Activated CD4-positive, alpha-beta T cell treated with anti-CD3 and anti-CD28 coated beads, Interleukin-2, amount 10 ng/mL, durations not matched to agents 7 days and 5 days (primary cell): ENCODE measurements around the gene OMP. TPM values are rescaled to one million over a fixed set of nuclear protein-coding genes. Genes with fewer than 3 reads are reported as not detected.

Experiments used
- CTCF ChIA-PET: fragments of 350-600 bp; sonication (Branson Sonifier 250); formaldehyde crosslinking; loops from one replicate; lab custom pipeline; 2021; ENCODE audit warnings: antibody characterized with exemption; lab: Charles Lee
- POLR2A ChIA-PET: fragments of 350-600 bp; sonication (Branson Sonifier 250); formaldehyde crosslinking; loops from one replicate; lab custom pipeline; 2021; ENCODE audit warnings: antibody characterized with exemption; lab: Charles Lee
- DNase-seq: peaks from one replicate; pipeline ENCODE4 v3.0.0-alpha.2; 2020
- H3K27ac Mint-ChIP-seq: one replicate; pipeline ENCODE4 v1.8.0; 2021; ENCODE audit warnings: mild to moderate bottlenecking, moderate library complexity, mixed read lengths
- H3K27me3 Mint-ChIP-seq: one replicate; pipeline ENCODE4 v1.8.0; 2021; ENCODE audit warnings: mixed read lengths
- H3K36me3 Mint-ChIP-seq: one replicate; pipeline ENCODE4 v1.8.0; 2021; ENCODE audit warnings: low read depth, mixed read lengths
- H3K4me1 Mint-ChIP-seq: one replicate; pipeline ENCODE4 v1.8.0; 2021; ENCODE audit warnings: mixed read lengths
- H3K4me3 Mint-ChIP-seq: one replicate; pipeline ENCODE4 v1.8.0; 2021; ENCODE audit warnings: mild to moderate bottlenecking, moderate library complexity, mixed read lengths
- H3K9me3 Mint-ChIP-seq: one replicate; pipeline ENCODE4 v1.8.0; 2021; ENCODE audit warnings: mixed read lengths
- total RNA-seq, 2 experiments: library from RNA; stranded (reverse); gene quantifications; one replicate each; pipeline ENCODE4 v1.2.3, GENCODE V29; 2021

Gene OMP
- total RNA-seq, 2 experiments from 2014 or later, result not detected

DNA sequence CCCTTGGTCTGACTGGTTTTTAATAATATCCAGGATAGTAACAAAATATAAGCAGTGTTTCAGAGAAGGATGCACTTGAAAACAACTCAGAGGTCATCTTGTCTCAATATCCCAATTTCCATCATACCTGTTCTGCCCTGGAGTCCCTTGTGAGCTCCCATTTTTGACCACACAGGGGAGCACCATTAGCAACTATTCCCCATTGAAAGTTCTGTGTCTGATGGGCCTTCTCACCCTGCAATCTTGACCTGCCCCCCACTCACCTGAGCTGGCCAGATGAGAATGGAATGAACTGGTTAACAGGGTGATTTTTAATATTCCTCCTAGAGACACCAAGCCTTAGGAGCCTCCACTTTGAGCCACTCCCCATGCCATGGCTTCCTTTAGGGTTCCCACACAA, 39.7 kb upstream of the OMP start:
- no peak for DNase-seq
- H3K36me3 Mint-ChIP-seq, result no peaks in the 10 kb centered on the region
- H3K4me1 Mint-ChIP-seq, result peaks cover 6% of the 10 kb centered on the region
- peaks cover 30% of the 10 kb centered on the region for H3K27me3 Mint-ChIP-seq
- no peak overlapping the region for H3K27ac Mint-ChIP-seq
- CTCF ChIA-PET, result interaction anchor here (0.9 to 3.1 kb wide), 4 partner anchors 10 to 385 kb away, joined by 3 to 12 read pairs (median 4); no protein-coding TSS in a partner anchor
- POLR2A ChIA-PET, result no interaction called here
- H3K9me3 Mint-ChIP-seq, result no peaks in the 10 kb centered on the region
- H3K4me3 Mint-ChIP-seq, result no peak overlapping the region

DNA sequence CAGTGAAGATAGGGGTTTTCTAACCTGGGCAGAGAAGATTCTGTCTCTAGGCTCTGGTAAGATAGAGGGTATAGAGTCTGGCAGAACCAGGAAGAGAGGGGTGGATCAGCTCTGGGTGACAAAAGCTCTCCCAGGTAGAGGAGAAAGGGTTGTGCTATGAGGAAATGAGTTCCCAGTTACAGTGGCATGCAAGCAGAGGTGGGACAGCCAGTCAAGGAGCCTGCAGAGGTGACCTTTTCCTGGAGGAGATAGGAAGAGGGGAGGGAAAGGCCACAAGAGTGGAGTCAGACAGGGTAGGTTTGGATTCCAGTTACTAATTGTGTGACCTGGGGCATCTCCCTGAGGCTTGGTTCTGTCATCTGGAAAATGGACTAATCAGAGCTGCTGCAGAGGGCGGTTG, 39.2 kb upstream of the OMP start:
- H3K27ac Mint-ChIP-seq, result no peak overlapping the region
- ChIA-PET POLR2A (no interaction called here), CTCF (interaction anchor here (0.8 to 3.1 kb wide), 6 partner anchors 10 to 384 kb away, joined by 3 to 12 read pairs (median 3); no protein-coding TSS in a partner anchor)
- H3K27me3 Mint-ChIP-seq, result peaks cover 30% of the 10 kb centered on the region
- no peaks in the 10 kb centered on the region for H3K9me3 Mint-ChIP-seq
- H3K4me3 Mint-ChIP-seq, result no peak overlapping the region
- H3K36me3 Mint-ChIP-seq, result no peaks in the 10 kb centered on the region
- H3K4me1 Mint-ChIP-seq, result peaks cover 6% of the 10 kb centered on the region
- DNase-seq, result no peak

DNA sequence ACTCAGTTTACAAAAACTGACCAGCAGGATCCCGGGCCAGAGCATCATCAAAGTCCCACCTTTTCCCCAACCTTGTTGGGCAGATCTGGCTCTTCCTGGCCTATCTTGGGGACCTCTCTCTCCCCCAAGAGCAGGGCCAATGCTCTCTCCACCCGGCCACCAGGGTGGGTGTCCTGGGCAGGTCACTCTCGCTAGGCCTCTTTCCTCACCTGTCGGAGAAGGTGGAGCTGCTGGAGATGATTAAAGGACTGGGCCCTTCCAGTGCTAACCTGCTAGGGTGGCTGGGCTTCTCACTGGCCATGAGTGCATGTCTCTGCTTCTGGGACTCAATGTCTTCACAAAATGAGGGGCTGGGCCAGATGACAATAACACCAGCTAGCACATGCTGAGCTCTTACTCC, 38.8 kb upstream of the OMP start:
- Mint-ChIP-seq H3K27me3 (peaks cover 30% of the 10 kb centered on the region), H3K9me3 (no peaks in the 10 kb centered on the region), H3K4me3 (no peak overlapping the region), H3K4me1 (peaks cover 6% of the 10 kb centered on the region), H3K36me3 (no peaks in the 10 kb centered on the region), H3K27ac (no peak overlapping the region)
- DNase-seq, result no peak
- CTCF ChIA-PET, result interaction anchor here (0.8 to 3.1 kb wide), 5 partner anchors 11 to 384 kb away, joined by 3 to 12 read pairs (median 3); no protein-coding TSS in a partner anchor
- POLR2A ChIA-PET, result no interaction called here

DNA sequence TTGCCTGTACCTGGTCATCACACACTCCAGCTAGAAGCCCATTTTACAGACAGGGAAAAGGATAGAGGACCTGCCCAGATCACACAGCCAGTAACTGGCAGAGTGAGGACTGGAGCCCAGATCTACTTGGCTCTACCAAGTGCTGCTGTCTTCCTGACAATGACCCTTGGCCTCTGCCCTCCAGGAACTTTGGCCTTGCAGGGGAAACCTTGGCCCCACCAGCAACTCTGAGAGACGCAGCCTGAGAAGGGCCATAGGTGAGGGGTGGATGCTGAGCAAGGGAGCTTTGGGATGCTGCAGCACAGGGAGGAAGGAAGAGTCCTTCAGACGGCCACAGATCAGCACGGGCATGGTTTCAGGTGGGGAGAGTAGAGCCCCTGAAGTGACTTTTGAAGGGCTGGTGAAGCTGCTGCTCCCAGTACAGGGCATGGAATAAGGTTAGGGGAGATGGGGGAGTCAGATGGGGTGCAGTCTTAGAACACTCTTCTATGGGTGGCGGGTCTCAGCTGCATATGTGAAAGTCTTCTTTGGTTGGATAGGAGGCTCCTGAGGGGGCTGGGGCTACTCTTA, 37.9 kb upstream of the OMP start:
- Mint-ChIP-seq H3K4me3 (no peak overlapping the region), H3K9me3 (no peaks in the 10 kb centered on the region), H3K27ac (no peak overlapping the region), H3K4me1 (peaks cover 6% of the 10 kb centered on the region), H3K27me3 (peaks cover 29% of the 10 kb centered on the region), H3K36me3 (no peaks in the 10 kb centered on the region)
- ChIA-PET CTCF (interaction anchor here (1.3 to 3.1 kb wide), 3 partner anchors 12 to 26 kb away, joined by 4 to 12 read pairs (median 10); no protein-coding TSS in a partner anchor), POLR2A (no interaction called here)
- no peak for DNase-seq

DNA sequence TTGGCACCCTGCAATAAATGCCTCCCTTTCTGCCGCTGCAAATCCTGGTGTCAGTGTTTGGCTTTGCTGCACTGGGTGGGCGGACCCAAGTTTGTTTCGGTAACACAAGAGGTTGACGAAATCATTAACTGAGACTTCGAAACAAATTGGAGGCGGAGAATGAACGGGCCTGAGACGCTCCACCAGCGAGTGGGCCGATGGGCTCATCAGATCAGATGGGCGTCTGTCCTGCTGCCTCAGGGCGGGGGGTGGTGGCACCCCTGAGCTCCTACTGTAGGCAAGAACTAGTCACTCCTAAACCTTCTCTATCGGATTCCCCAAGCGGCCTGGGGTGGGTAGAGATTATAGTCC, 36.8 kb upstream of the OMP start:
- H3K27me3 Mint-ChIP-seq, result peaks cover 21% of the 10 kb centered on the region
- ChIA-PET CTCF (interaction anchor here (1.1 to 2.4 kb wide), 4 partner anchors 9 to 25 kb away, joined by 3 to 10 read pairs (median 4); no protein-coding TSS in a partner anchor), POLR2A (no interaction called here)
- no peaks in the 10 kb centered on the region for H3K9me3 Mint-ChIP-seq
- no peak for DNase-seq
- H3K36me3 Mint-ChIP-seq, result no peaks in the 10 kb centered on the region
- H3K4me3 Mint-ChIP-seq, result peak overlapping the region; percentile 76
- peaks cover 6% of the 10 kb centered on the region for H3K4me1 Mint-ChIP-seq
- H3K27ac Mint-ChIP-seq, result peak overlapping the region; percentile 54

DNA sequence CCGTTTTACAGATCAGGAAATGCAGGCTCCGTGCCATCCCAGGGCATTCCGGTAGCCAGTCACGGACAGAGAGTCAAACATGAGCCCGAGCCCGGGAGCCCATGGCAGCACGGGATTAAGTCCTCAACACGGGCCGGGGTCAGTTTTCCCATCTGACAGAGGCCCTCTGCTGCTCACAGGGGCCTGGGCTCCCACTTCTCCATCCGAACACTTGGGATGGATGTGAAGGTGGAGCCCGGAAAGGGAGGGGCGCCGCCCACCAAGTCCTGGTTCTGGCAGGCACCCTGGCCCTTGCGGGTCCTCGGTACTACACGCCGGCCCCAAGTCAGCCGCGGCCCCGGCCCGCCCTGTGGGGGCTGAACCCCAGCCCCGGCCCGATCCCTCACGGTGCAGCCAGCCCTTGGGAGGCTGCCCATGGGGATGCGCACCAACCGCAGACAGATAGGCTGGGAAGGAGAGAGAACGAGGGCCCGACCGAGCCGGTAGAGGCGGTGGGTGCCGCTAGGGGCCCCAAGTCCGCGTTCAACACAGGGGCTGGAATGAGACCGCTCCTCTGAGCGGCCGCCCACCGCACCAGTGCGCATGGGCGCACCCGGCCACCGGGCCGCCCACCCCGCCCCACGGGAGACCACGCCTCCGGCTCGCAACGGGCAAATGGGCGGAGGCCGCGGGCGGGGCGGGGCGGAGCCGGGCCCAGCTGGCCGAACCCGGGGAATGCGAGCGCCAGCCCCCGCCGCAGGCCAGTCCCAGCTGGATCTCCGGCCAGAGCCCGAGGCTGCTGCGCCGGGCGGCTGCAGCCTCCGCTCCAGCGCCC, 36.2 kb upstream of the OMP start, which contains the start of gene CAPN5:
CAPN5 (plus strand) TSS at position 743 of the 814 bp plus-strand sequence. CDS start 17,916 bp downstream, outside the sequence.
- ChIA-PET POLR2A (no interaction called here), CTCF (interaction anchor here (0.8 to 2.4 kb wide), 4 partner anchors 8 to 25 kb away, joined by 3 to 10 read pairs (median 4); no protein-coding TSS in a partner anchor)
- Mint-ChIP-seq H3K27ac (peak within 1 kb of the TSS; percentile 54), H3K9me3 (no peaks in the 10 kb centered on the region), H3K36me3 (no peaks in the 10 kb centered on the region), H3K27me3 (peaks cover 18% of the 10 kb centered on the region), H3K4me3 (peak within 1 kb of the TSS; percentile 76), H3K4me1 (peaks cover 6% of the 10 kb centered on the region)
- DNase-seq, result peak; percentile 81

DNA sequence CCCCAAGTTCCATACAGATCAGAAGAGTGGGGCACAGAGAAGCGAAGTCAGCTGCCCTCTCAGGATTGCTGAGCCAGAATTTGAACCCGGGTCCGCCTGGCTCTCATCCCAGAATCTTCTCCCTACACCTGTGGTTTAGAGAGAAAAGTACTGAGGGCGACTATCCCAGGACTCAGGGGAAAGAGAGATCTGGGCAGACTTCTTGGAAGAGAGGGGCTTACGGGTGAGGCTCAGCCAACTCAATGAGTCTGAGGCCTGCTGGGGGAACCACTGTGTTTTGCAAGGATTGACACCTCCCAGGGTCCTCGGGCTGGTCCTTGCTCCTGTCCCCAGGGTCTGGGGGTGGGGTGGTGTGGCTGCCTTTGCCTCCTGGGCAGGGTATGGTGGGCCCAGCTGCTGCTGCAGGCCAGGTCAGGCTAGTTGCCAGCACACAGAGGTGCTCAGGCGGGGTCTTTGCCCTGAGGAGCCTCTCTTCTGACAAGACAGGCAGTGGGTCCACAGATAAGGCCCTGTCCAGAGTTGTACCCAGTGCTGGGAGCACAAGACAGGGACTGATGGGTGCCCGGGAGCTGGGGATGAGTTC, 34.7 kb upstream of the OMP start:
- CTCF ChIA-PET, result no interaction called here
- Mint-ChIP-seq H3K36me3 (no peaks in the 10 kb centered on the region), H3K4me3 (peak overlapping the region; percentile 68), H3K9me3 (no peaks in the 10 kb centered on the region), H3K27ac (peak overlapping the region; percentile 11), H3K27me3 (peaks cover 10% of the 10 kb centered on the region), H3K4me1 (peaks cover 18% of the 10 kb centered on the region)
- POLR2A ChIA-PET, result no interaction called here
- no peak for DNase-seq

DNA sequence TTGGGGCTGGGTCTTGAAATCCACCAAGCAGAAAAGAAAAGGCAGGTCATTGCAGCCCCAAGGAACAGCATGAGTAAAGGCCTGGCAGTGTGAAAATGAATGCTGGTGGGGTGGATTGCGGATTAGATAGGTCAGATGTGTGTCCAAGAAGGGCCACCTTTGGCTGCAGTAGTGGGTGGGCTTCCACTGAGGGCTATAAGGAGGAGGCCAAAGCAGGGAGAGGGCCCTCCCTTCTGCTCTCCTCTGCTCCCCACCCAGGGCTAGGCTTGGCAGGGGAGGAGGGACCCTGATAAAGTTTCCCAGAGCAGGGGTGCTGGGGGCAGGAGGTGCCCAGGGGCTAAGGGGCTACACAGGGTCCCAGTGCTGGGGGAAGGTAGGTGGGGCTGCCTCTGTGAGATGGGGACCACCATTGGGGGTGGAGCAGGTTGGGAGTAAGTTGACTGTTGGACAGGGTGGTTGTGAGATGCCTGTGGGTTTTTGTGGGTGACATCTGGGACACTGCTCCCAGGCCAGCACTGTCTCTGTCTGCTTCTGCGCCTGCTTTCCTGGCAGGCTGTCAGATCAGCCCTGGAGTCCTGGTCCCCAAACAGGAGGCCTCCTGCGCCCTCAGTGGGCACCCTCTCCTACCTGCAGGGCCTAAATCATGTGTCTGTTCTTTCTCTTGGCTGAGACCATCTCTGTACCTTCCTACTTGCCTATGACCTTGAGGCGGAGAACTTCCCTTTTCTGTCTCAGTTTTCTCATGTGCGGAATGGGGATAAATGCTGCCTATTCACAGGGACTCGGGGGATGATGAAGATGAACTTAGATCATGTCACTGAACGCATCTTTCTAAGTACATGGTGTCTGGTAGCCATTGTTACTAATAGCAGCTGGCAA, 33.9 kb upstream of the OMP start:
- Mint-ChIP-seq H3K27ac (no peak overlapping the region), H3K27me3 (peaks cover 10% of the 10 kb centered on the region), H3K9me3 (no peaks in the 10 kb centered on the region), H3K4me1 (peaks cover 25% of the 10 kb centered on the region), H3K4me3 (no peak overlapping the region), H3K36me3 (no peaks in the 10 kb centered on the region)
- ChIA-PET POLR2A (no interaction called here), CTCF (no interaction called here)
- DNase-seq, result no peak

DNA sequence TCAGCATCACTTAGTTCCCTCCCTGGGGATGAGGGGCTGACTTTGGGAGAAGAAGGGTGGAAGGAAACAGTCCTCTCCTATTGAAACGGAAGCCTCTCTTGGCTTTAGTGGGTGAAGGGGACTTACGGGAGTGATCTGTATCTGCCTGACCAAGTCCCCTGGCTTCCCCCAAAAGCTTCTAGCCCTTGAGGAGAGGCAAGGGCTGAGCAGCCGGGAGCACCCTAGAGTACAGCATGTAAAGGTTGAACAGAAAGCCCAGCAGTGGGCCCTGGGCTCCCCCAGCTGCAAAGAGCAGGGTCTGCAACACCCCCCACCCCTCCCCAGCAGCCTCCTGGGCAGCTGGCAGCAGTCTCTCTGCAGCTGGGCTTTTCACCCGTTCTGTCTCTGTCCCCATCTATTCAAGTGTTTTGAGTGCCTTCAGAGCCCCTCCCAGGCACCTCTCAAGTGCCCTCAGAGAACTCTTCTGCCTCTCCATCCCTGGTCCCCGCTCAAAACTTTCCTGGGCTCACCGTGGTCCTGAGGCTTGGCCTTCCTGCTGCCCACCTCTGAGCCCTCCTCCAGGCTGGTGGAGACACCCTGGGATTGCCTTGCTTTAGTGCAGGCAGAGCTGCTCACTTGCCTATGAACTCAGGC, 33.2 kb upstream of the OMP start:
- Mint-ChIP-seq H3K4me1 (peaks cover 25% of the 10 kb centered on the region), H3K27me3 (peaks cover 10% of the 10 kb centered on the region), H3K27ac (no peak overlapping the region), H3K4me3 (no peak overlapping the region), H3K36me3 (no peaks in the 10 kb centered on the region), H3K9me3 (no peaks in the 10 kb centered on the region)
- no peak for DNase-seq
- ChIA-PET CTCF (interaction anchor here (0.8 to 1.0 kb wide), 2 partner anchors 10 to 22 kb away, joined by 3 read pairs; no protein-coding TSS in a partner anchor), POLR2A (no interaction called here)

DNA sequence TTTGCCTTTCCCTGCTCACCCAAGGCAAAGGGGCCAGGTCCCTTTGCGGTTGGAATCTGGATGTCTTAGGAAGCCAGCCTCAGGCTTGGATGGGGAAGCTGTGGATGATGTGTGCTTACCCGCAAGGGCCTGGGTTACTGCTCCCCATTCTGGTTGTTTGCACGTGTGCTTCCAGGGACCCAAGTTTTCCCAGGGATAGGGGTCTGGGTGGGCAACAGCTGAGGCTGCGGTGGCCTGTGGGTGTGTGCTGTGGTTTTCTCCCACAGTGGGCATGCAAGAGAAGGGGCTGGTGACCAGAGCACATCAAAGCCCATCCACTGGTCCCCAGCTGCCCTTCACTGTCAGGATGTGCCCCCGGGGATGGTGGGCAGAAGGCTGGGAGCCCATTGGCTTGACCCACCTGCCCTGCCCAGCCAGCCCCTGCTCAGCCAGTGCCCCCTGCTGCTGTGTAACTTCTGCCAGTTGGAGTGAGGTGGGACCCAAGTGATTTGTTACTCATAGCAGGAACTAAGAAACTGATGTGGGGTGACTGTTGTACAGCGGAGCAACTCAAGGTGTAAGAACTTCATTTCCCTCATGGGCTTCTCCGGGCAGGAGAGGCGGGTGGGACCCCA, 32.6 kb upstream of the OMP start:
- DNase-seq, result no peak
- Mint-ChIP-seq H3K36me3 (no peaks in the 10 kb centered on the region), H3K9me3 (no peaks in the 10 kb centered on the region), H3K4me1 (peaks cover 25% of the 10 kb centered on the region), H3K27me3 (peaks cover 6% of the 10 kb centered on the region), H3K4me3 (no peak overlapping the region), H3K27ac (no peak overlapping the region)
- ChIA-PET CTCF (interaction anchor here (0.8 to 1.0 kb wide), 2 partner anchors 9 to 22 kb away, joined by 3 read pairs; no protein-coding TSS in a partner anchor), POLR2A (no interaction called here)

DNA sequence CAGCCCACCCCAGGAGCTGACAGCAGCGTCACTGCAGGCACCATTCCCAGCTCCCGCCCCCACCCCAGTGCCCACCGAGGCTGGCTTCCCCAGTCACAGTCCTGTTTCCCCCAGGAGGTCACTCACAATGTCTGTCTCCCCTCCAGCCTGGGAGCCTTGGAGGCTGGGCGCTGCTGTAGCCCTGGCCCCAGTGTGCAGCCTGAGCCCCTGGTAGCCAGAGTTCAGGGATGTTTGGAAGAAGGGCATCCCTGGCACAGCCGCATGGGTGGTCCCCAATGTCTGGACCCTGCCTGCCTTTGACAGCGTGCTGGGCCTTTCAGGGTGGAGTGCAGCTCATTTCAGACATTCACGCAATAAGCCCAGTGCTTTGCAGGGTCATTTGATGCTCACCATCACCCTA, 31.6 kb upstream of the OMP start:
- no peaks in the 10 kb centered on the region for H3K36me3 Mint-ChIP-seq
- DNase-seq, result no peak
- no peak overlapping the region for H3K27ac Mint-ChIP-seq
- ChIA-PET POLR2A (no interaction called here), CTCF (no interaction called here)
- H3K9me3 Mint-ChIP-seq, result no peaks in the 10 kb centered on the region
- H3K4me1 Mint-ChIP-seq, result peaks cover 19% of the 10 kb centered on the region
- H3K4me3 Mint-ChIP-seq, result no peak overlapping the region
- H3K27me3 Mint-ChIP-seq, result peaks cover 2% of the 10 kb centered on the region
